Measurements from ENCODE around the gene NDC80. TPM values are rescaled to one million over a fixed set of nuclear protein-coding genes. Genes with fewer than 3 reads are reported as not detected.
A peak's percentile ranks its signal among the peaks of the same experiment; 100 is the strongest.

Gene NDC80
- total RNA-seq, 1 donor from 2014 or later: 1.1 TPM

DNA sequence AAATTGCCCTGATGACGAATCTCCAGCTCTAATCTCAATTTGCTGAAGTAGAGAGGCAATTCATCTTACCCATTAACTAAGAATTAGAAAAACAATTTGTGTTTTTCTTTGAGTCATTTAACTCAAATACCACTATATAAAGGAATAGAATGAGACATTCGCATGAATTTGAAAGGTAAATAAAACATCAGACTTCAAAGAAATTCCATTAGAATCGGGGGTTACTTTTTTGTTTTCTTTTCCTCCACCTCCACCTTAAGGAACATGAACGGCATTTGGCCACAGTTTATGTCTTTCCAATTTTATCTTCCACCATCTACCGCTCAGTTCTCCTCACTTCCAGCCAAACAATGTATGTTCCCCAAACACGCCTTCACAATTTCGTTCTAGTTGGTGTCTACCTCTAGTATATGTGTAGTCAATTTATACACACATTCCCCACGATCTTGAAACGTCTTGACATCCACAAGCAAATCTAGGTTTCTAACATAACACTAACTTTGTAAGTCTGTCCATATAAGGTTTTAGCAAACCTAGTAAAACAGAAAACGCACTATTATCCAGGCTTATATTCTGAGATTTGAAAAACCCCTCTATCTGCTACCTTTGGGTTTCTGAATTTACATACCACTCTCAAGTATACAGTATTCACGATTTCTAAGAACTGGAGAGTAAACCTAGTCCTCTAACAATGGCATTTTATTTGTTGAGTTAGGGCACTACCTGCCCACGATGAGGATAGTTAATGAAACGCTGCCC lies 83.0 kb downstream of the NDC80 start:
- no peak for ATAC-seq

DNA sequence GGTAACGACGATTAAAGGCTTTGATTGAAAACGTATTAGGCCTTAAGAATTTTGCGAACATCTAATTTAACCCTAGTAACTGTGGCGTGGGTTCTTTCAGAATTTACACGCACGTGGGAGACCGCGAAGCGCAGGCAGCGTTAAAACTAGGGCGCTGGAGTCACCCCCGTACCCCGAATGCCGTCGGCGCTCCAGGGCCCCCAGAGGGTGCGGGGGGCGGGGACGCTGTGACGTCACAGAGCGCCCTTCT lies 83.5 kb downstream of the NDC80 start:
- ATAC-seq (peak; percentile 55 to 67), DNase-seq (no peak)
- peak overlapping the region; percentile 96 for H3K4me3 ChIP-seq
- H3K27me3 ChIP-seq (ENCODE audit: low read depth): no peaks in the 10 kb centered on the region
- H3K27ac ChIP-seq: peak overlapping the region; percentile 98
- H3K36me3 ChIP-seq: no peaks in the 10 kb centered on the region
- H3K9me3 ChIP-seq: no peaks in the 10 kb centered on the region
- TF ChIP-seq, protein P1, sequence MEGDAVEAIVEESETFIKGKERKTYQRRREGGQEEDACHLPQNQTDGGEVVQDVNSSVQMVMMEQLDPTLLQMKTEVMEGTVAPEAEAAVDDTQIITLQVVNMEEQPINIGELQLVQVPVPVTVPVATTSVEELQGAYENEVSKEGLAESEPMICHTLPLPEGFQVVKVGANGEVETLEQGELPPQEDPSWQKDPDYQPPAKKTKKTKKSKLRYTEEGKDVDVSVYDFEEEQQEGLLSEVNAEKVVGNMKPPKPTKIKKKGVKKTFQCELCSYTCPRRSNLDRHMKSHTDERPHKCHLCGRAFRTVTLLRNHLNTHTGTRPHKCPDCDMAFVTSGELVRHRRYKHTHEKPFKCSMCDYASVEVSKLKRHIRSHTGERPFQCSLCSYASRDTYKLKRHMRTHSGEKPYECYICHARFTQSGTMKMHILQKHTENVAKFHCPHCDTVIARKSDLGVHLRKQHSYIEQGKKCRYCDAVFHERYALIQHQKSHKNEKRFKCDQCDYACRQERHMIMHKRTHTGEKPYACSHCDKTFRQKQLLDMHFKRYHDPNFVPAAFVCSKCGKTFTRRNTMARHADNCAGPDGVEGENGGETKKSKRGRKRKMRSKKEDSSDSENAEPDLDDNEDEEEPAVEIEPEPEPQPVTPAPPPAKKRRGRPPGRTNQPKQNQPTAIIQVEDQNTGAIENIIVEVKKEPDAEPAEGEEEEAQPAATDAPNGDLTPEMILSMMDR (IDR thresholded peaks at IDR 0.05): no peak
- H3K4me1 ChIP-seq: peaks cover 39% of the 10 kb centered on the region
- intact Hi-C loops (cut with DNase I): no loop called here

More for the DNA sequence above, 83.0 kb downstream of the NDC80 start:
- H3K9me3 ChIP-seq: no peaks in the 10 kb centered on the region
- DNase-seq: no peak
- peak overlapping the region; percentile 98 for H3K27ac ChIP-seq
- H3K27me3 ChIP-seq (ENCODE audit: low read depth): no peaks in the 10 kb centered on the region
- TF ChIP-seq, protein P1 (IDR thresholded peaks at IDR 0.05): no peak
- no peaks in the 10 kb centered on the region for H3K36me3 ChIP-seq
- H3K4me1 ChIP-seq: peaks cover 34% of the 10 kb centered on the region
- intact Hi-C loops (cut with DNase I): no loop called here
- H3K4me3 ChIP-seq: peak overlapping the region; percentile 96

GRCh38 chr18:2655178-2655953 lies 84.0 kb downstream of the NDC80 start, which contains the start of gene SMCHD1:
SMCHD1 (plus strand) TSS chr18:2655726; CDS start chr18:2656076, 350 bp downstream.
- no peaks in the 10 kb centered on the region for H3K9me3 ChIP-seq
- peaks cover 41% of the 10 kb centered on the region for H3K4me1 ChIP-seq
- intact Hi-C loops (cut with DNase I): no loop called here
- no peaks in the 10 kb centered on the region for H3K36me3 ChIP-seq
- peak within 1 kb of the TSS; percentile 96 for H3K4me3 ChIP-seq
- peak within 1 kb of the TSS; percentile 98 for H3K27ac ChIP-seq
- DNase-seq: peak; percentile 95
- ATAC-seq: peak; percentile 92 to 95
- TF ChIP-seq, protein P1 (IDR thresholded peaks at IDR 0.05): peak; percentile 11
- H3K27me3 ChIP-seq (ENCODE audit: low read depth): no peaks in the 10 kb centered on the region

DNA sequence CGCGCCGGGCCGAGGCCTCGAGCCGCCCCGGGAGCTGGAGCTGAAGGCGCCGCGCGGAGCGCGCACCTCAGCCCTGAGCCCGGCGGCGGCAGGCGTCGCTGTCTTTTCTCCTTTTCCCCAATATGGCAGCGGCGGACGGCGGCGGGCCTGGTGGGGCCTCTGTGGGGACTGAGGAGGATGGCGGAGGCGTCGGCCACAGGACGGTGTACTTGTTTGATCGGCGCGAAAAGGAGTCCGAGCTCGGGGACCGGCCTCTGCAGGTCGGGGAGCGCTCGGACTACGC lies 84.5 kb downstream of the NDC80 start:
- peak overlapping the region; percentile 98 for H3K27ac ChIP-seq
- intact Hi-C loops (cut with DNase I): no loop called here
- DNase-seq: peak; percentile 75
- H3K27me3 ChIP-seq (ENCODE audit: low read depth): no peaks in the 10 kb centered on the region
- H3K9me3 ChIP-seq: no peaks in the 10 kb centered on the region
- H3K4me1 ChIP-seq: peaks cover 41% of the 10 kb centered on the region
- peak in 1 of 2 donors; percentile 43 for ATAC-seq
- H3K36me3 ChIP-seq: no peaks in the 10 kb centered on the region
- TF ChIP-seq, protein P1 (IDR thresholded peaks at IDR 0.05): no peak
- peak overlapping the region; percentile 96 for H3K4me3 ChIP-seq

DNA sequence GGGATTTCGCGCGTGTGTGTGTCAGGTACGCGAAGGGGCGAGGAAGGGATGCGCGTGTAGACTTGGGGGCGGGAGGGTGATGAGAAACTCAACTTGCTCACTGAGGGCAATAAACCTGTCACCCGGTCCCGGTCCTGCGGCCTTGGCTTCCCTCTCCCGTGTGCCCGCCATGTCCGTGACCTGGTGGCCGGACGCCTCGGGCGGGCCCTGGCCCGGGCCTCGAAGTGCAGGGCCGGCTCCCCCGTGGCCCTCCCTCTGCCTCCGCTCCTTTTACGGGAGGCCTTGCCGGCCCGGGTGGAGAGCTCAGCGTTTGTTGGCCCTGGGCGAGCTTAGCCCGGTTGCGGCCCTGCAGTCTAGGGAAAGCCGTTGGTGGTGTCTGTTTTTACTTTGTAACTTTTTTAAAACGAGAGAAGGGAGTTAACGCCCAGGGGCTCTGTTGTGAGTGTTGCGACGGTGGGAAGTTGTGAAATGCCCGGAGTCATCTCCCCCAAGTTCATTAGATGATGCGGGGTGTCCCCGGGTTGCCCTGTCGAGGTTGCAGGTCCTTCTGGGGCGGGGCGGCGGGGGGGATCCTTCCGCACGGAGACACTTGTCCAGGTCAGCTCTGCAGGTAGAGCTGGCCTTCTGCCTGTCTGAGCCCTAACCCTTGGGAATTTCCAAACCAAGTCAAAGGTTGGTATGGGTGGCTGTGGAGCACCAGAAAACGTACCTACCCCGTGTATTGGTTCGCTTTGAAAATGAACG lies 85.1 kb downstream of the NDC80 start:
- H3K27me3 ChIP-seq (ENCODE audit: low read depth): no peaks in the 10 kb centered on the region
- peak overlapping the region; percentile 96 for H3K4me3 ChIP-seq
- peak; percentile 72 to 76 for ATAC-seq
- DNase-seq: peak; percentile 79
- no peaks in the 10 kb centered on the region for H3K9me3 ChIP-seq
- H3K4me1 ChIP-seq: peaks cover 41% of the 10 kb centered on the region
- peak overlapping the region; percentile 98 for H3K27ac ChIP-seq
- intact Hi-C loops (cut with DNase I): no loop called here
- H3K36me3 ChIP-seq: no peaks in the 10 kb centered on the region
- TF ChIP-seq, protein P1 (IDR thresholded peaks at IDR 0.05): no peak
